Smooth muscle cell (in vitro differentiated cells): Measurements from ENCODE around the gene EXOC3L1. TPM values are rescaled to one million over a fixed set of nuclear protein-coding genes. Genes with fewer than 3 reads are reported as not detected.
A peak's percentile ranks its signal among the peaks of the same experiment; 100 is the strongest.

Source experiments
- DNase-seq: peaks from one replicate; lab custom pipeline; 2025; ENCODE audit not compliant: unreplicated experiment; lab: John Stamatoyannopoulos, UW
- H2AFZ ChIP-seq: fragments of 200-600 bp; sonication (generic); 2 replicates; pipeline ENCODE4 v1.6.0; 2016; ENCODE audit warnings: antibody characterized with exemption, low read depth, mild to moderate bottlenecking
- H3F3A ChIP-seq: fragments of 200-600 bp; sonication (generic); 2 replicates; pipeline ENCODE4 v1.6.0; 2017; ENCODE audit warnings: antibody characterized with exemption, low read depth
- H3K27ac ChIP-seq: fragments of 200-600 bp; sonication (generic); 2 replicates; pipeline ENCODE4 v1.5.1; 2016; ENCODE audit warnings: low read depth, mild to moderate bottlenecking
- H3K27me3 ChIP-seq: fragments of 200-600 bp; sonication (generic); 2 replicates; pipeline ENCODE4 v1.6.1; 2016; ENCODE audit warnings: low read depth, mild to moderate bottlenecking
- H3K36me3 ChIP-seq: fragments of 200-600 bp; sonication (generic); 2 replicates; pipeline ENCODE4 v1.5.1; 2016; ENCODE audit warnings: low read depth
- H3K4me1 ChIP-seq: fragments of 200-600 bp; sonication (generic); 2 replicates; pipeline ENCODE4 v1.5.1; 2016; ENCODE audit warnings: low read depth
- H3K4me2 ChIP-seq: fragments of 200-600 bp; sonication (generic); 2 replicates; pipeline ENCODE4 v1.6.0; 2016; ENCODE audit warnings: mild to moderate bottlenecking
- H3K4me3 ChIP-seq: fragments of 200-600 bp; sonication (generic); 2 replicates; pipeline ENCODE4 v1.5.1; 2016; ENCODE audit warnings: mild to moderate bottlenecking
- H3K79me2 ChIP-seq: fragments of 200-600 bp; sonication (generic); 2 replicates; pipeline ENCODE4 v1.6.0; 2016; ENCODE audit warnings: low read depth, mild to moderate bottlenecking
- H3K9ac ChIP-seq: fragments of 200-600 bp; sonication (generic); 2 replicates; pipeline ENCODE4 v1.6.0; 2016; ENCODE audit warnings: low read depth
- H3K9me3 ChIP-seq: fragments of 200-600 bp; sonication (generic); replicated peaks from 2 replicates; pipeline ENCODE4 v1.5.1; 2016; ENCODE audit warnings: low read depth
- H4K20me1 ChIP-seq: fragments of 200-600 bp; sonication (generic); 2 replicates; pipeline ENCODE4 v1.6.0; 2016; ENCODE audit warnings: low read depth
- WGBS: methylation state at CpG from one replicate; pipeline ENCODE4 v1.1.7; 2016; ENCODE audit warnings: low lambda C conversion rate; 5-methylcytosine and 5-hydroxymethylcytosine counted together
- polyA plus RNA-seq: library from polyadenylated mRNA; unstranded; fragments of >200 nt; fragmentation: Nextera tagmentation; extraction: Ambion mirVana; gene quantifications from 2 replicates; pipeline ENCODE4 v1.2.1, GENCODE V29; 2016
- total RNA-seq: library from RNA; depleted of rRNA; stranded (reverse); fragments of >200 nt; gene quantifications from 2 replicates; pipeline ENCODE4 v1.2.3, GENCODE V29; 2014
- TF ChIP-seq, protein P1 (sequence below): fragments of 200-600 bp; sonication (generic); IDR thresholded peaks from 2 replicates; pipeline ENCODE4 v1.5.1; 2017; ENCODE audit warnings: borderline replicate concordance, mild to moderate bottlenecking, antibody characterized with exemption; ENCODE audit not compliant: insufficient read depth, poor library complexity, severe bottlenecking

EXOC3L1 gene
- total and polyA plus RNA-seq, 2 experiments from 2014 or later = 0.51 TPM; not detected in 1

DNA sequence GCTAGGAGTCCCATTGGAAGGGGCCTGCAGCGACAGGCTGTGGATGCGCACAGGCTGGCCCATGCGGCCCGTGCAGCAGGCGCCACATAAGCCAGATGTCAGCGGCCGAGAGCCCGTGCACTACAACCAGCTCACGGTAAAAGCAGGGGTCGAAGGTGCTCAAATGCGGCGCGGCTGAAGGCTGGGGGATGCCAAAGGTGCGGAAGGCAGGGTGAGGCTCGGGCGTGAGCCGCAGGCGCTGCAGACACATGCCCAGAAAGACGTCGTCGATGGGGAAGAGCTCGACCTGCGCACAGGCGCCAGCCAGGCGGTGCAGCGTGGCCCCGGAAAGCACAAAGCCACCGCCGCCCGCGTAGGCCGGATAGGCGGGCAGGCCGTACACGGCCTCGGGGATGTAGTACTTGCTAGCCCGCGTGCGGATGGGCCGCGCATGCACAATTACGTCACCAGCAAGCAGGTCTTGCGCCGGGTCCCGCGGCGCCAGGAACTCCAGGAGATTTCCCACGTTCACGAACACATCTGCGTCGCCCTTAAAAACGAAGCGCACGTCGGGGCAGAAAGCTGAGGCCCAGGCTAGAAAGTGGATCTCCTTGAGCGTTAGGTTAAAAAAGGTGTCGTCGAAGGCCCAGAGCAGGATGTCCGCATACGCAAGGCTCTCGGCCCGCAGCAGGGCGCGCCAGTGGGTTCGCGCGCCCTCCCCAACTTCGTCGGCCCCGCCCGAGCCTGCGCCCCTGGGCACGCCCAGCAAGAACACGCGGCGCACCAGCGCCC is 40.5 kb downstream of the EXOC3L1 start:
- no peaks in the 10 kb centered on the region for H3F3A ChIP-seq
- no peaks in the 10 kb centered on the region for H3K79me2 ChIP-seq
- no peak for DNase-seq
- no peaks in the 10 kb centered on the region for H3K36me3 ChIP-seq
- peaks cover 20% of the 10 kb centered on the region for H4K20me1 ChIP-seq
- 73% methylated on average over 70 of the region's 77 CpGs for WGBS
- H3K4me1 ChIP-seq = no peaks in the 10 kb centered on the region
- H3K9ac ChIP-seq = no peak overlapping the region
- TF ChIP-seq, protein P1, sequence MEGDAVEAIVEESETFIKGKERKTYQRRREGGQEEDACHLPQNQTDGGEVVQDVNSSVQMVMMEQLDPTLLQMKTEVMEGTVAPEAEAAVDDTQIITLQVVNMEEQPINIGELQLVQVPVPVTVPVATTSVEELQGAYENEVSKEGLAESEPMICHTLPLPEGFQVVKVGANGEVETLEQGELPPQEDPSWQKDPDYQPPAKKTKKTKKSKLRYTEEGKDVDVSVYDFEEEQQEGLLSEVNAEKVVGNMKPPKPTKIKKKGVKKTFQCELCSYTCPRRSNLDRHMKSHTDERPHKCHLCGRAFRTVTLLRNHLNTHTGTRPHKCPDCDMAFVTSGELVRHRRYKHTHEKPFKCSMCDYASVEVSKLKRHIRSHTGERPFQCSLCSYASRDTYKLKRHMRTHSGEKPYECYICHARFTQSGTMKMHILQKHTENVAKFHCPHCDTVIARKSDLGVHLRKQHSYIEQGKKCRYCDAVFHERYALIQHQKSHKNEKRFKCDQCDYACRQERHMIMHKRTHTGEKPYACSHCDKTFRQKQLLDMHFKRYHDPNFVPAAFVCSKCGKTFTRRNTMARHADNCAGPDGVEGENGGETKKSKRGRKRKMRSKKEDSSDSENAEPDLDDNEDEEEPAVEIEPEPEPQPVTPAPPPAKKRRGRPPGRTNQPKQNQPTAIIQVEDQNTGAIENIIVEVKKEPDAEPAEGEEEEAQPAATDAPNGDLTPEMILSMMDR = no peak
- no peak overlapping the region for H2AFZ ChIP-seq
- H3K27ac ChIP-seq = no peak overlapping the region
- H3K9me3 ChIP-seq = no peaks in the 10 kb centered on the region
- peak overlapping the region; percentile 72 for H3K4me3 ChIP-seq
- H3K4me2 ChIP-seq = peak overlapping the region; percentile 93
- peaks cover 7% of the 10 kb centered on the region for H3K27me3 ChIP-seq

DNA sequence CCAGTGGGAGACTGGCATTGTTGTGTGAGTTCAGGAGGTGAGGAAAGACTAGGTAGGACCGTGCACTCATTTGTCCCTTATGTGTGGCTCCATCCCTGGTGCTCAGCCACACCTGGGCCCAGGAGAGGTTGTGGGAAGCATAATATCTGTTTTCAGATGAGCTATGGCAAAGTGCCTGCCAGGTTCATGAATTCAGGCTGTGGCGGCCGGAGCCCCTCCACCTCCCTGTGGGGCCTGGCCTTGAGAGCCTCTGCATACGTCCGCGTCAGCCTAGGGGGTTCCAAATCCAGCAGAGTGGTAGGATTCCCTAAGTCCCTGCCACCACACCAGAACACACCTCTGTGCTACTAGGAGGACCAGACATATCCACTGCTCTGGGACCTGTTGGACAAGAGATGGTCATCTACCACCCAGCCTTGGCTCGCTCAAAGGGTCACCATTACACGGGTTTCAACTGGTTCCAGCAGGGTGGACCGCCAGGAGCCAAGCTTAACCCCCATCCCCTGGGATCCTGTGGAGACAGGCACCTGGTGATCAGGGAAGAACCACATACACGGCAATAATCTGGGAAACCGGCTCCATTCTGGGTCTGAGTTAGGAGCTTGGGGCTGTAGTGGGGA is 41.2 kb downstream of the EXOC3L1 start:
- Histone ChIP-seq H3K4me2 (no peak overlapping the region), H3K4me3 (no peak overlapping the region), H3K9me3 (no peaks in the 10 kb centered on the region), H2AFZ (no peak overlapping the region), H3F3A (no peaks in the 10 kb centered on the region), H3K36me3 (no peaks in the 10 kb centered on the region), H3K4me1 (no peaks in the 10 kb centered on the region), H3K9ac (no peak overlapping the region), H3K79me2 (no peaks in the 10 kb centered on the region), H3K27ac (no peak overlapping the region), H4K20me1 (peaks cover 15% of the 10 kb centered on the region), H3K27me3 (no peaks in the 10 kb centered on the region)
- 95% methylated on average over 11 of the region's 11 CpGs for WGBS
- DNase-seq = no peak
- TF ChIP-seq, protein P1 = no peak

DNA sequence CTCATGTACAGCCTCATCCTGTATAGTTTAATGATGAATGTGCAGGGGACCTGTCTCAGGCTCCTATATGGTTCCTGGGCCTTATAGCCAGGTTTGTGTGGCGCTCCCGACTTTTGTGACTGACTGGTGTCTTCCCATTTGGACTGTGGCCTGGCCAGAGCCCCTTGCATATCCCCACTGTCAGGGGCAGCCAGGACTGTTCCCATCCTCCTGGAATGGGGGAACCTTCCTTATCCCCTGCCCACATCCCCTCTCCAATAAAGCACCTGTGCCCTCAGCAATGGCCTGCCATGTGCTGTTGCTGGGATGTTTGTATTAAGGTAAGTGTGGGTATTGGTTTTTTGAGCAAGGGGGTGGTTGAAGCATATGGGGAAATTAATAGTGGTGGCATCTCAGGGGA is 41.7 kb downstream of the EXOC3L1 start:
- Histone ChIP-seq H3F3A (no peaks in the 10 kb centered on the region), H3K27me3 (no peaks in the 10 kb centered on the region), H3K9me3 (no peaks in the 10 kb centered on the region), H3K4me1 (no peaks in the 10 kb centered on the region), H3K9ac (no peak overlapping the region), H3K36me3 (peaks cover 4% of the 10 kb centered on the region), H4K20me1 (peaks cover 15% of the 10 kb centered on the region), H3K79me2 (no peaks in the 10 kb centered on the region), H3K27ac (no peak overlapping the region), H3K4me3 (no peak overlapping the region), H2AFZ (no peak overlapping the region), H3K4me2 (no peak overlapping the region)
- DNase-seq = no peak
- 100% methylated on average over 2 of the region's 2 CpGs for WGBS
- TF ChIP-seq, protein P1 = no peak
